ENCODE results near the gene ERCC6.
A peak's percentile ranks its signal among the peaks of the same experiment; 100 is the strongest.

The ERCC6 gene

GRCh38 chr10:49512121-49512809 lies 26.7 kb downstream of the ERCC6 start:
- TF ChIP-seq REST (IDR thresholded peaks at IDR 0.05; ENCODE audit: low read depth) (no peak), RAD21 (IDR thresholded peaks at IDR 0.05; ENCODE audit: low read depth) (peak; percentile 77)

GRCh38 chr10:49509771-49510303 lies 29.1 kb downstream of the ERCC6 start:
- TF ChIP-seq YY1 (IDR thresholded peaks at IDR 0.05; ENCODE audit: low read depth) (no peak), NFIC (IDR thresholded peaks at IDR 0.05) (no peak), USF1 (IDR thresholded peaks at IDR 0.05) (no peak), TEAD4 (IDR thresholded peaks at IDR 0.05) (no peak), TCF12 (IDR thresholded peaks at IDR 0.05; ENCODE audit: low read depth) (no peak), REST (IDR thresholded peaks at IDR 0.05; ENCODE audit: low read depth) (no peak), MAX (IDR thresholded peaks at IDR 0.05) (no peak), TAF1 (IDR thresholded peaks at IDR 0.05; ENCODE audit: low read depth) (no peak), RAD21 (IDR thresholded peaks at IDR 0.05; ENCODE audit: low read depth) (no peak), FOXM1 (IDR thresholded peaks at IDR 0.05; ENCODE audit: borderline replicate concordance, low read depth) (no peak), EGR1 (IDR thresholded peaks at IDR 0.05) (no peak)

- TF ChIP-seq CEBPB (IDR thresholded peaks at IDR 0.05) (no peak), CREB1 (IDR thresholded peaks at IDR 0.05; ENCODE audit: low read depth) (no peak), FOXM1 (IDR thresholded peaks at IDR 0.05; ENCODE audit: borderline replicate concordance, low read depth) (no peak), EP300 (IDR thresholded peaks at IDR 0.05; ENCODE audit: borderline replicate concordance) (no peak), REST (IDR thresholded peaks at IDR 0.05; ENCODE audit: low read depth) (no peak), YY1 (IDR thresholded peaks at IDR 0.05; ENCODE audit: low read depth) (no peak), RAD21 (IDR thresholded peaks at IDR 0.05; ENCODE audit: low read depth) (no peak), TCF12 (IDR thresholded peaks at IDR 0.05; ENCODE audit: low read depth) (no peak), TAF1 (IDR thresholded peaks at IDR 0.05; ENCODE audit: low read depth) (no peak), ZBTB7A (IDR thresholded peaks at IDR 0.05; ENCODE audit: low read depth) (no peak), MAX (IDR thresholded peaks at IDR 0.05) (no peak), NFIC (IDR thresholded peaks at IDR 0.05) (no peak), TEAD4 (IDR thresholded peaks at IDR 0.05) (no peak), USF1 (IDR thresholded peaks at IDR 0.05) (no peak), EGR1 (IDR thresholded peaks at IDR 0.05) (no peak)
These were observed 30.3 kb downstream of the ERCC6 start for GRCh38 chr10:49508654-49509053.

GRCh38 chr10:49508249-49508648 lies 30.7 kb downstream of the ERCC6 start:
- TF ChIP-seq FOXM1 (IDR thresholded peaks at IDR 0.05; ENCODE audit: borderline replicate concordance, low read depth), result no peak
- TF ChIP-seq TEAD4 (IDR thresholded peaks at IDR 0.05), result no peak
- no peak for TF ChIP-seq ZBTB7A (IDR thresholded peaks at IDR 0.05; ENCODE audit: low read depth)
- TF ChIP-seq EP300 (IDR thresholded peaks at IDR 0.05; ENCODE audit: borderline replicate concordance), result no peak
- no peak for TF ChIP-seq MAX (IDR thresholded peaks at IDR 0.05)
- TF ChIP-seq YY1 (IDR thresholded peaks at IDR 0.05; ENCODE audit: low read depth), result no peak
- no peak for TF ChIP-seq CEBPB (IDR thresholded peaks at IDR 0.05)
- TF ChIP-seq TCF12 (IDR thresholded peaks at IDR 0.05; ENCODE audit: low read depth), result no peak
- TF ChIP-seq REST (IDR thresholded peaks at IDR 0.05; ENCODE audit: low read depth), result no peak
- no peak for TF ChIP-seq USF1 (IDR thresholded peaks at IDR 0.05)
- no peak for TF ChIP-seq EGR1 (IDR thresholded peaks at IDR 0.05)
- TF ChIP-seq TAF1 (IDR thresholded peaks at IDR 0.05; ENCODE audit: low read depth), result no peak
- TF ChIP-seq NFIC (IDR thresholded peaks at IDR 0.05), result no peak
- no peak for TF ChIP-seq CREB1 (IDR thresholded peaks at IDR 0.05; ENCODE audit: low read depth)

Data from Ishikawa (cell line).